ENCODE measurements around the gene AQP1. TPM values are rescaled to one million over a fixed set of nuclear protein-coding genes. Genes with fewer than 3 reads are reported as not detected.
A peak's percentile ranks its signal among the peaks of the same experiment; 100 is the strongest.

The AQP1 gene
- total RNA-seq, 1 experiment from 2014 or later: 0.52 TPM

DNA sequence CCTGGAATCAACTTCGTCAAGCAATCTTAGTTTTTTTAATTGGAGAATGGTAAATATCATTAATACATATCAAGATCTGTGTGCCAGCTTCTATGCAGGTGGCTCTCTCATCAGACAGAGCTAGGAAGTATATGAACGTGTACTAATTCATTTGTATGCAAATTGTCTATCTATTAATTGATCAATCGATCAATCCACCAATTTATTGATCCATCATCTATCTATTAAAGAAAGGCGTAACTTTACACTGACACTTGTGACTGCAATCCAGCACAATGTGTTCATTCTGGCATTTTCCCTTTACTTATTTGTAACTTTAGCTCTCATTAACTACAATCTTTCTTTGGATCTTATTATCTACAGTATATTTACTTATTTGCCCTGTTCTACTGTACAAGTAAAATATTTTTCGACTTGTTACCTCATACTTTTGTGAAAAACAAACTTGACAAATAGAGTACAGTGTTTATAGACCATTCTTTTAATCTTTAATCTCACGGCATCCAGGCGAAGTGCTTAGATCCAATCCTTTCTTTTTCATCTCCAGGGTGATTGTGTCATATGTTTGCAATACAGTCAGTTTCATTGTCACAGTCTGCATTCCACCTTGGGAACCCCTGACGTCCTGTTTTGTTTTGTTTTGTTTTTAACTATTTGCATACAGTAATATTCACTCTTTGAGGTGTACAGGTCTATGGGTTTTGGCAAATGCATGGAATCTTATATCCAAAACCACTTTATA lies 30.1 kb downstream of the AQP1 start:
- Mint-ChIP-seq H3K9me3 (ENCODE audit: unreplicated experiment) (no peaks in the 10 kb centered on the region), H3K27me3 (ENCODE audit: insufficient read depth, unreplicated experiment) (no peaks in the 10 kb centered on the region), H3K36me3 (ENCODE audit: insufficient read depth, unreplicated experiment) (no peaks in the 10 kb centered on the region), H3K4me3 (ENCODE audit: unreplicated experiment) (peak overlapping the region; percentile 42), H3K27ac (ENCODE audit: unreplicated experiment) (peak overlapping the region; percentile 58), H3K4me1 (ENCODE audit: low read depth, unreplicated experiment) (peaks cover 14% of the 10 kb centered on the region)
- CTCF ChIA-PET: interaction anchor here (0.8 kb wide), 1 partner anchor 181 kb away, joined by 3 read pairs; no protein-coding TSS in a partner anchor
- Histone ChIP-seq H3K4me3 (ENCODE audit: low read depth, low read length) (no peak overlapping the region), H3K27me3 (replicated peaks; ENCODE audit: control insufficient read depth, insufficient read depth, low read length) (no peaks in the 10 kb centered on the region), H3K9me3 (no peaks in the 10 kb centered on the region), H3K36me3 (ENCODE audit: control insufficient read depth, insufficient read depth, low read length) (no peaks in the 10 kb centered on the region), H3K4me1 (peaks cover 9% of the 10 kb centered on the region)
- intact Hi-C loops (cut with micrococcal nuclease; ENCODE audit: unreplicated experiment): no loop called here
- TF ChIP-seq, protein P1, sequence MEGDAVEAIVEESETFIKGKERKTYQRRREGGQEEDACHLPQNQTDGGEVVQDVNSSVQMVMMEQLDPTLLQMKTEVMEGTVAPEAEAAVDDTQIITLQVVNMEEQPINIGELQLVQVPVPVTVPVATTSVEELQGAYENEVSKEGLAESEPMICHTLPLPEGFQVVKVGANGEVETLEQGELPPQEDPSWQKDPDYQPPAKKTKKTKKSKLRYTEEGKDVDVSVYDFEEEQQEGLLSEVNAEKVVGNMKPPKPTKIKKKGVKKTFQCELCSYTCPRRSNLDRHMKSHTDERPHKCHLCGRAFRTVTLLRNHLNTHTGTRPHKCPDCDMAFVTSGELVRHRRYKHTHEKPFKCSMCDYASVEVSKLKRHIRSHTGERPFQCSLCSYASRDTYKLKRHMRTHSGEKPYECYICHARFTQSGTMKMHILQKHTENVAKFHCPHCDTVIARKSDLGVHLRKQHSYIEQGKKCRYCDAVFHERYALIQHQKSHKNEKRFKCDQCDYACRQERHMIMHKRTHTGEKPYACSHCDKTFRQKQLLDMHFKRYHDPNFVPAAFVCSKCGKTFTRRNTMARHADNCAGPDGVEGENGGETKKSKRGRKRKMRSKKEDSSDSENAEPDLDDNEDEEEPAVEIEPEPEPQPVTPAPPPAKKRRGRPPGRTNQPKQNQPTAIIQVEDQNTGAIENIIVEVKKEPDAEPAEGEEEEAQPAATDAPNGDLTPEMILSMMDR (IDR thresholded peaks at IDR 0.05; ENCODE audit: insufficient read depth in 1 of 2, low read depth in 1 of 2, low read length in 1 of 2, severe bottlenecking in 1 of 2, unreplicated experiment in 1 of 2): no peak
- no TSS peak for BruUV-seq (replicated peaks)
- DNase-seq: peak in 1 of 2 experiments; percentile 57
- POLR2A ChIA-PET: no interaction called here

DNA sequence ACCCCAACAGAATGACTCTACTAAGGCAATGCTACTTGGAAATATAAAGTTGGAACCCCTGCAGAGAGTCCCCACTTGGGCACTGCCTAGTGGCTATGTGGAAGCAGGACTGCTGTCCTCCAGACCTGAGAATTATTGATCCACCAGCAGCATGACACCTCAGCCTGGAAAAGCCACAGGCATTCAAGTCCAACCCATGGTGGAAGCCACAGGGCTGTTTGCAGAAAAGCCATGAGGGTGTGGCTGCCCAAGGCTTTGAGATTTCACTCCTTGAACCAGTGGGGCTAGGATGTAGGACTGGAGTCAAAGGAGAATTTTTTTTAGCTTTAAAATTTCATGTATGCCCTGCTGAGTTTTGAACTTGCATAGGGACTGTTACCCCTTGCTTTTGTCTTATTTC lies 38.5 kb downstream of the AQP1 start:
- H3K4me1 ChIP-seq: 0 out of 2 replicates have a peak, but pooled peaks cover 3% of the 10 kb centered on the region
- intact Hi-C loops (cut with micrococcal nuclease; ENCODE audit: unreplicated experiment): no loop called here
- Mint-ChIP-seq H3K9me3 (ENCODE audit: unreplicated experiment) (peaks cover 33% of the 10 kb centered on the region), H3K4me1 (ENCODE audit: low read depth, unreplicated experiment) (no peaks in the 10 kb centered on the region), H3K27ac (ENCODE audit: unreplicated experiment) (no peak overlapping the region), H3K27me3 (ENCODE audit: insufficient read depth, unreplicated experiment) (no peaks in the 10 kb centered on the region), H3K36me3 (ENCODE audit: insufficient read depth, unreplicated experiment) (no peaks in the 10 kb centered on the region), H3K4me3 (ENCODE audit: unreplicated experiment) (no peak overlapping the region)
- no peaks in the 10 kb centered on the region; the same call in none of the 2 replicates for H3K9me3 ChIP-seq
- H3K36me3 ChIP-seq (ENCODE audit: control insufficient read depth, insufficient read depth, low read length): no peaks in the 10 kb centered on the region
- H3K27me3 ChIP-seq (replicated peaks; ENCODE audit: control insufficient read depth, insufficient read depth, low read length): no peaks in the 10 kb centered on the region
- H3K4me3 ChIP-seq (ENCODE audit: low read depth, low read length): no peak overlapping the region
- TF ChIP-seq, protein P1 (IDR thresholded peaks at IDR 0.05; ENCODE audit: insufficient read depth in 1 of 2, low read depth in 1 of 2, low read length in 1 of 2, severe bottlenecking in 1 of 2, unreplicated experiment in 1 of 2): no peak
- no TSS peak for BruUV-seq (replicated peaks)
- ChIA-PET POLR2A (no interaction called here), CTCF (no interaction called here)
- DNase-seq: no peak

DNA sequence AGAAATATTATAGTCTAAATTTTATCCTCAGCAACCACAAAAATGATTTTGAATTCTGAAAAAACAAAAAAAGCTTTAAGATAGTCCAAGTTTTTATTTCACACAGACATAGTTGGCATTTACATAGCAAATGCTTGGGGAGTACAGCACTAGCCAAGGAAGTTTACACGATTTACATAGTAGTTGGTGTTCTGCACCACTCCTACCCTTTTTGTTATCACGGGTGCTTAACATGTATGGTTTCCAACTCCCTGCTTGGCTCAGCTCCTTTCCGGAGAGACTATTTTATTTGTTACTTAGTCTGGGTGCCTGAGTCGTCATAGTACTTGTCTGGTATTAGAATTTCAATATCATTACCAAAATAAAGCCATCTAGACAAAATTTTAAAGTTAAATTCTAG lies 43.3 kb downstream of the AQP1 start:
- Mint-ChIP-seq H3K4me1 (ENCODE audit: low read depth, unreplicated experiment) (no peaks in the 10 kb centered on the region), H3K27ac (ENCODE audit: unreplicated experiment) (no peak overlapping the region), H3K9me3 (ENCODE audit: unreplicated experiment) (peaks cover 35% of the 10 kb centered on the region), H3K36me3 (ENCODE audit: insufficient read depth, unreplicated experiment) (no peaks in the 10 kb centered on the region), H3K4me3 (ENCODE audit: unreplicated experiment) (no peak overlapping the region), H3K27me3 (ENCODE audit: insufficient read depth, unreplicated experiment) (no peaks in the 10 kb centered on the region)
- H3K4me1 ChIP-seq: 0 out of 2 replicates have a peak, but pooled peaks cover 3% of the 10 kb centered on the region
- no peak for DNase-seq
- intact Hi-C loops (cut with micrococcal nuclease; ENCODE audit: unreplicated experiment): no loop called here
- no peak overlapping the region for H3K4me3 ChIP-seq (ENCODE audit: low read depth, low read length)
- ChIA-PET POLR2A (no interaction called here), CTCF (no interaction called here)
- no TSS peak for BruUV-seq (replicated peaks)
- H3K27me3 ChIP-seq (replicated peaks; ENCODE audit: control insufficient read depth, insufficient read depth, low read length): no peaks in the 10 kb centered on the region
- TF ChIP-seq, protein P1 (IDR thresholded peaks at IDR 0.05; ENCODE audit: insufficient read depth in 1 of 2, low read depth in 1 of 2, low read length in 1 of 2, severe bottlenecking in 1 of 2, unreplicated experiment in 1 of 2): no peak
- H3K9me3 ChIP-seq: peaks cover 8% of the 10 kb centered on the region
- no peaks in the 10 kb centered on the region for H3K36me3 ChIP-seq (ENCODE audit: control insufficient read depth, insufficient read depth, low read length)

Data from Caco-2 (cell line).